Thyroid gland (tissue), 4 donors: Measurements from ENCODE around the gene PKP4. TPM values are rescaled to one million over a fixed set of nuclear protein-coding genes. Genes with fewer than 3 reads are reported as not detected.

Experiments
- DNase-seq, 2 donors: peaks; one replicate each; pipeline ENCODE4 v3.0.0-alpha.2; 2019
- H3K27ac ChIP-seq, 3 donors: fragments of 200-600 bp; sonication (generic); 1 replicate in 2 of 3; 2 replicates in 1 of 3; pipeline ENCODE4 v1.5.1; 2016 to 2019; ENCODE audit warnings: mild to moderate bottlenecking in 1 of 3, moderate library complexity in 1 of 3
- H3K27me3 ChIP-seq: fragments of 200-600 bp; sonication (generic); one replicate; pipeline ENCODE4 v1.5.1; 2019
- H3K36me3 ChIP-seq, 2 donors: fragments of 200-600 bp; sonication (generic); one replicate each; pipeline ENCODE4 v1.5.1; 2016 to 2019
- H3K4me1 ChIP-seq, 2 donors: fragments of 200-600 bp; sonication (generic); one replicate each; pipeline ENCODE4 v1.5.1; 2017 to 2019
- H3K4me3 ChIP-seq, 3 donors: fragments of 200-600 bp; sonication (generic); replicated peaks in 1 of 3; 1 replicate in 2 of 3; 2 replicates in 1 of 3; pipeline ENCODE4 v1.5.1; 2016; ENCODE audit warnings: mild to moderate bottlenecking in 1 of 3
- H3K9me3 ChIP-seq: fragments of 200-600 bp; sonication (generic); one replicate; pipeline ENCODE4 v1.5.1; 2017
- CTCF ChIP-seq, 6 experiments: fragments of 200-600 bp in 3 of 6; fragments of 450-650 bp in 3 of 6; sonication (generic) in 3 of 6; IDR thresholded peaks; one replicate each; pipeline ENCODE4 v1.5.1; 2016 to 2019; ENCODE audit warnings: antibody characterized with exemption in 6 of 6, mild to moderate bottlenecking in 2 of 6, inconsistent platforms in 1 of 6, moderate library complexity in 1 of 6
- POLR2A ChIP-seq, 2 donors: fragments of 450-650 bp; IDR thresholded peaks; one replicate each; pipeline ENCODE4 v1.6.1; 2017; ENCODE audit warnings: antibody characterized with exemption in 2 of 2, mild to moderate bottlenecking in 2 of 2, moderate library complexity in 1 of 2
- WGBS, 2 donors: methylation state at CpG; one replicate each; pipeline ENCODE4 v1.1.5; 2017; 5-methylcytosine and 5-hydroxymethylcytosine counted together
- intact Hi-C: fragments of 100-400 bp; cut with DNase I; formaldehyde crosslinking; loops from one replicate; pipeline ENCODE4 v1.15.1; 2023
- total RNA-seq, 4 donors: library from RNA; depleted of rRNA; stranded (reverse); fragments of >200 nt; gene quantifications; one replicate each; pipeline ENCODE4 v1.2.3, GENCODE V29; 2016

Gene PKP4
- total RNA-seq, 4 donors from 2014 or later = 117 to 155 (median 136) TPM

GRCh38 chr2:158561054-158561453, 104.3 kb downstream of the PKP4 start:
- no peaks in the 10 kb centered on the region for H3K36me3 ChIP-seq
- no peak for DNase-seq
- no peaks in the 10 kb centered on the region for H3K27me3 ChIP-seq
- H3K27ac ChIP-seq = no peak overlapping the region
- 95 to 98% methylated on average over 3 of the region's 3 CpGs for WGBS, 2 donors
- no peaks in the 10 kb centered on the region for H3K9me3 ChIP-seq
- TF ChIP-seq CTCF (IDR thresholded peaks at IDR 0.05) = no peak
- TF ChIP-seq POLR2A (IDR thresholded peaks at IDR 0.05) = no peak
- intact Hi-C loops = no loop called here
- no peaks in the 10 kb centered on the region for H3K4me1 ChIP-seq
- no peak overlapping the region for H3K4me3 ChIP-seq

GRCh38 chr2:158567208-158567607, 110.5 kb downstream of the PKP4 start:
- Histone ChIP-seq H3K27me3 (no peaks in the 10 kb centered on the region), H3K27ac (no peak overlapping the region), H3K9me3 (no peaks in the 10 kb centered on the region), H3K4me3 (no peak overlapping the region), H3K4me1 (no peaks in the 10 kb centered on the region), H3K36me3 (no peaks in the 10 kb centered on the region)
- intact Hi-C loops = no loop called here
- TF ChIP-seq POLR2A (IDR thresholded peaks at IDR 0.05) (no peak), CTCF (IDR thresholded peaks at IDR 0.05) (no peak)
- DNase-seq = no peak
- 92 to 97% methylated on average over 2 of the region's 2 CpGs for WGBS, 2 donors

GRCh38 chr2:158569284-158569683, 112.5 kb downstream of the PKP4 start:
- 92 to 94% methylated on average over 2 of the region's 2 CpGs for WGBS, 2 donors
- intact Hi-C loops = no loop called here
- Histone ChIP-seq H3K9me3 (no peaks in the 10 kb centered on the region), H3K27ac (no peak overlapping the region), H3K4me3 (no peak overlapping the region), H3K27me3 (no peaks in the 10 kb centered on the region), H3K4me1 (no peaks in the 10 kb centered on the region), H3K36me3 (no peaks in the 10 kb centered on the region)
- TF ChIP-seq POLR2A (IDR thresholded peaks at IDR 0.05) = no peak
- TF ChIP-seq CTCF (IDR thresholded peaks at IDR 0.05) = no peak
- no peak for DNase-seq

GRCh38 chr2:158570869-158571268, 114.1 kb downstream of the PKP4 start:
- TF ChIP-seq CTCF (IDR thresholded peaks at IDR 0.05) (no peak), POLR2A (IDR thresholded peaks at IDR 0.05) (no peak)
- 95 to 96% methylated on average over 3 of the region's 3 CpGs for WGBS, 2 donors
- DNase-seq = no peak
- no peak overlapping the region for H3K4me3 ChIP-seq
- H3K4me1 ChIP-seq = peaks cover 3 to 8% of the 10 kb centered on the region in 2 donors
- H3K9me3 ChIP-seq = no peaks in the 10 kb centered on the region
- intact Hi-C loops = no loop called here
- no peak overlapping the region for H3K27ac ChIP-seq
- H3K27me3 ChIP-seq = no peaks in the 10 kb centered on the region
- H3K36me3 ChIP-seq = no peaks in the 10 kb centered on the region

GRCh38 chr2:158573739-158574138, 117.0 kb downstream of the PKP4 start:
- Histone ChIP-seq H3K4me1 (peaks cover 3 to 8% of the 10 kb centered on the region in 2 donors), H3K36me3 (no peaks in the 10 kb centered on the region), H3K27me3 (no peaks in the 10 kb centered on the region), H3K9me3 (no peaks in the 10 kb centered on the region), H3K4me3 (no peak overlapping the region), H3K27ac (no peak overlapping the region)
- peak in 1 of 2 donors; percentile 11 for DNase-seq
- intact Hi-C loops = no loop called here
- TF ChIP-seq CTCF (IDR thresholded peaks at IDR 0.05) (peak in 1 of 6 experiments; percentile 6), POLR2A (IDR thresholded peaks at IDR 0.05) (no peak)
- WGBS, 2 donors = 88 to 92% methylated on average over 1 of the region's 1 CpG
